GM20431 (cell line): Measurements from ENCODE around the gene MRPS24.
"Not testable (repeated sequence)": the region's sequence is repeated elsewhere in the genome, so short reads cannot be mapped to it uniquely, and the experiment has no call there.

Source experiments
- in situ Hi-C: fragments of 300-500 bp; cut with MseI, MboI; formaldehyde crosslinking; loops from one replicate; pipeline ENCODE4 v1.15.0; 2020; ENCODE audit warnings: low sequenced_read_pairs; ENCODE audit not compliant: unreplicated experiment

The MRPS24 gene

DNA sequence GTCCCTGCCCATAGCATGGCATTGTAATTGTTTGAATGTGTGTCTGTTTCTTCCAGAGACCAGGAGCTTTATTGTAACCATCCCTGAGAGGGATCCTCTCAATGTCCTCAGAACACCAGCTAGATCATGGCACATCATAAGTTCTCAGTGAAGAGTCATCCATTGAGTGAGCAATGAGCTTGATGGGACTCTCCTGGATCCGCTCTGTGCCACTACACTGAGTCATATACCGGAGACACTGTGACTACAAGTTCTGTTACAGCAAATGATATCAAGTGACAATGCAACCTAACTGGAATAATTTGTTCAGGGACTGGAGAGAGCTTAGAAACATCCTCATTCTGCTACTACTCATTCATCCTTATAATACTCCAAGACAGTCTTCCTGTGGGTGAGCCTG lies 25.1 kb downstream of the MRPS24 start:
- in situ Hi-C loops: loop anchor here (25.0 kb wide), 3 partner anchors 132 to 907 kb away; partner anchors contain the start of genes MRPL32 and PSMA2

DNA sequence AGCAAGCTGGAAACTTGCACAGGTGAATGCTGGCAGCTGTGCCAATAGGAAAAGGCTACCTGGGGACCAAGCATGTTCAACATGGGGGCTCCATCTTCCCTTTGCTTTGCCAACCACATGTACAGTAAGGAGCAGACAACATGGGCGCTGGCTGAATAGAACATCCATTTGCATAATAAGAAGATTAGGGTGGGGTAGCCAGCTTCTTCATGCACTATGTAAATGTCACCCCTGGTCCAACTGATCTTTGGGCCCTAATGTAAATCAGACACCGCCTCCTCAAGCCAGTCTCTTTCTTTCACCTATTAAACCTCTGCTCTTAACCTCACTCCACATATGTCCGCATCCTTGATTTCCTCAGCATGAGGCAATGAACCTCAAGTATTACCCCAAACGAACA lies 26.0 kb downstream of the MRPS24 start:
- in situ Hi-C loops: loop anchor here (25.0 kb wide), 3 partner anchors 131 to 906 kb away; partner anchors contain the start of genes MRPL32 and PSMA2

DNA sequence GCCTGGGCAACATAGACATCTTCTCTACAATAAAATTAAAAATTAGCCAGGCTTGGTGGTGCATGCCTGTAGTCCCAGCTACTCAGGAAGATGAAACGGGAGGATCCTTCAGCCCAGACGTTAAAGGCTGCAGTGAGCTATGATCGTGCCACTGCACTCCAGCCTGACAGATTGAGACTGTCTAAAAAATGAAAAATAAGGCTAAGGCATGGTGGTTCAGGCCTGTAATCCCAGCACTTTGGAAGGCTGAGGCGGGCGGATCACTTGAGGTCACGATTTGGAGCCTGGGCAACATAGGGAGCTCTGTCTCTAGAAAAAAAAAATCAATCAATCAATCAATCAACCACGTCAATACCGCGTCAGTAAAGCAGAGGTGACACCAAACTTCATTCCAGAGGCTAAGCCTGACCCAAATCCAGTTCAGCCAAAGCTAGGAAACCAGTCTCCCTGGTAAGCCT lies 31.1 kb downstream of the MRPS24 start:
- in situ Hi-C loops: loop anchor here (25.0 kb wide), 3 partner anchors 126 to 901 kb away; partner anchors contain the start of genes MRPL32 and PSMA2

DNA sequence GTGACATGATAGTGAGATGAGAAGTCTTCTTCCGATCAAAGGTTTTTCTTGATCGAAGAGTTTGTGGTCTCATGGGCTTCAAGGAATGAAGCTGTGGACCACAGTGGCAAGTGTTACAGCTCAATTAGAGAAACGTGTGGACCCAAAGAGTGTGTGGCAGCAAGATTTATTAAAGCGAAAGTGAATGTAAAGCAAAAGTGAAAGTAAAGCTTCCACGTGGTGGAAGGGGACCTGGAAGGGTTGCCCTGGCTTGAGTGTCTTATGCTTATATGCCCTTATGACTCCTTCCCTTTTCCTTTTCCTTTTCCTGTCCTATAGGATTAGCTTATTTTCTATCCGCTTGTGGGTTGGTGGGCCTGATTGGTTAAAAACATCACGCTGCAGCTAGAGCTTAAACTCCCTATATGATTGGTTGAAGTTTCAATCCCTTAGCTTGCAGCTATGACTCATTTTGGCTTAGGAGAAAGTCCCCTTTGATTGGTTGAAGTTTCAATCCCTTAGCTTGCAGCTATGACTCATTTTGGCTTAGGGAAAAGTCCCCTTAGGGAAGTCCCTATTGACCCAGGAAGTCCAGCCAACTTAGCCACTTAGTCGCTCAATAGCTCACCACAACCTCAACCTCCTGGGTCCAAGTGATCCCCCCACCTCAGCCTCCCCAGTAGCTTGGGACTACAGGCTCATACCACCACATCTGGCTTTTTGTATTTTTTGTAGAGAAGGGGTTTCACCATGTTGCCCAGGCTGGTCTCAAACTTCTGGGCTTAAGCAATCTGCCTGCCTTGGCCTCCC lies 34.7 kb downstream of the MRPS24 start:
- in situ Hi-C loops: loop anchor here (25.0 kb wide), 3 partner anchors 122 to 897 kb away; partner anchors contain the start of genes MRPL32 and PSMA2

DNA sequence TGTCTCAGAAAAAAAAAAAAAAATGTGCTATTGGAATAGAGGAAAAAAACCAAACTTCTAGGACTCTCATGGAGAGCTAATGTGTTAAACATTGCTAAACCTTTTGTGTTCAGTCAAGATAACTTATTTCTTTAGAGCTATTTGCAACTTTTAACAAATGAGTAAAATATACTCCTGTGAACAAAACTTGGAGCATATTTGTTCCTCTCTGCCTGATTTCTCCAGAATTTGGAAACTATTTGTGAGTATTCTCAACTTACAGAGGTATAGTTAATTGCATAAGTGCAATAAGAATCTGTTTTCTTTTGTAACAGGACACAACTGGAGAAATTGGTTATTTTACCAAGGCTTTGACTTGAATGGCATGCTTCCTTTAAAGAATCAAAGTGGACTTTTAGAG lies 38.4 kb downstream of the MRPS24 start:
- in situ Hi-C loops: loop anchor here (25.0 kb wide), 3 partner anchors 119 to 894 kb away; partner anchors contain the start of genes MRPL32 and PSMA2

DNA sequence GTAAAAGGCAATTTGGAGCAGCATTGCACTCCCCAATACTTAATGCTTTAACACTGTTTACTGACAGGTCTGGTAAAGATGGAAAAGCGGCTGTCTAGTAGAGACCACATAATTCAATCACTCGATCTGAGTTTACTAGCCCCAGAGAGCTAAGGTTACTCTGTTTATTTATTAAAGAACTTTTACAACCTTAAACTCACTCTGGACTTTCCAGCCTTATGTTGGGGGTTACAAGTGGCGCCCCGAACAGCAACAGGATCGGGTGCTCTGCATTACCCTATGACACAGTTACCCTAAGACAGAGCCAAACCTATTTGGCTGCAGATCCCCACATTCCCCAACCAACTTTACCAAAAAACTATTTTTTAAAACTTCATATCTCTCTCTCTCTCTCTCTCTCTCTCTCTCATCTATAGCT lies 43.9 kb downstream of the MRPS24 start:
- in situ Hi-C loops: loop anchor here (25.0 kb wide), 3 partner anchors 113 to 888 kb away; partner anchors contain the start of genes MRPL32 and PSMA2

DNA sequence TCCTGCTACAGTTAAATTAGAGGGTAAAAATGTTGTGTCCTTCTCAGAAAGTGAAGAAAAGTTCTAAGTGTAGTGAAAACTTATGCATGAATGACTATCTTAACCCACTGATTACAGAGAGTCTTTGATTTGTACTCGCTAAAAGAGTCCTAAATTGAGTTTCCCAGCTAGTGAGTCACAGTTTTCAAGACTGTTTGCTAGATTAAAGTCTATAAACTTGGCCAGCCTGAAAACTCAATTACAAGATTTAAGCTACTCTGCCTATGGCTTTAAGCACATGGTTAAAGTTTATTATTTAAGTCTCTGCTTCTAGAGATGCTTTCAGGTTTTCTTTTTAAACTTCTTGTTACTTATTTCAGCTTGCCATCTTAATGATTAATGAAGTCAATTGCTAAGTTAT lies 44.4 kb downstream of the MRPS24 start:
- in situ Hi-C loops: loop anchor here (25.0 kb wide), 3 partner anchors 113 to 888 kb away; partner anchors contain the start of genes MRPL32 and PSMA2

DNA sequence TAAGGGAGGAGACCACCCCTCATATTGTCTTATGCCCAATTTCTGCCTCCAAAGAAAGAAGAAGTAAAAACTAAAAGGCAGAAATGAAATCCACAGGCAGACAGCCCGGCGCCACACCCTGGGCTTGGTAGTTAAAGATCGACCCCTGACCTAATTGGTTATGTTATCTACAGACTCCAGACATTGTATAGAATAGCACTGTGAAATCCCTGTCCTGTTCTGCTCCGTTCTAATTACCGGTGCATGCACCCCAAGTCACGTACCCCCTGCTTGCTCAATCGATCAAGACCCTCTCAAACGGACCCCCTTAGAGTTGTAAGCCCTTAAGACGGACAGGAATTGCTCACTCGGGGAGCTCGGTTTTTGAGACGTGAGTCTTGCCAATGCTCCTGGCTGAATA lies 44.8 kb downstream of the MRPS24 start:
- in situ Hi-C loops: not testable (repeated sequence)

DNA sequence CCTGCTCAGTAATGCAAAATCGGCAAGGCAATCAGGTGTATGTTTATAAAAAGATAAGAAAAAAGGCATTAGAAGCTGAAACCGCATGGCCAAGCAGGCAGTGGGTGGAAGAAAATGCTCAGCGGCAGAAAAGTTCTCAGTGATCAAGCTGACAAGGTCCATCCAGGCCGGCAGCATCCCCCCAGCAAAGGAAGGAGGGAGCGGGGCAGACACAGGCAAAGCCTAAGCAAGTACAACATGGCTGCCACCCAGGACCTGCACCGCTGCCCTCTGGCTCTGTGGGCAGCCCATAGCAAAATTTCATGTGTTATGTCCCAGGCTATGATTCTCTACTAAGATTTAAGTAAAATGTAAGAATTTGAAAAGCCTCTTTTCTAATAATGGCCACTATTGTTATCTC lies 45.4 kb downstream of the MRPS24 start:
- in situ Hi-C loops: no loop called here

DNA sequence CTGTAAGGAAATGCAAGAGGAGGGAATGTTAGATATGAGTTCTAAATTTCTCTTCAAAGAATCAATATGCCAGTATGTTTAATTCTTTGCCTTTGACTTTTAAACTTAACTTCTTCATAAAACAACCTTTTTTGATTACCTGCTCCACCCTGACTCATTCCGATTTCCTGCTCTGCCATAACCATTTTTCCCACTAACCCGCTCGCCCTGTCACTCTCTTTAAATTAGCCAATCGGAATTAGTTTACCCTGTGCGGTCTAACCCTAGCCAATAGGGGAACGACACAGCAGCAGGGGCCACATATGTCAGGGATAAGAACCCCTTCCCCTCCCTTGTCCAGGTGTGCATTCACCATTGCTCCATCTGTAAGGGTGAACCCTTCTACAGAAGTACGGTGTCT lies 45.9 kb downstream of the MRPS24 start:
- in situ Hi-C loops: not testable (repeated sequence)
